Tibial artery (tissue), 4 donors: ENCODE results near the gene FNDC3A.
A peak's percentile ranks its signal among the peaks of the same experiment; 100 is the strongest.

Source experiments
- DNase-seq, 2 donors: peaks; one replicate each; pipeline ENCODE4 v3.0.0-alpha.2; 2019
- H3K27ac ChIP-seq, 2 donors: fragments of 200-600 bp; sonication (generic) in 1 of 2; 1 replicate in 1 of 2; 2 replicates in 1 of 2; pipeline ENCODE4 v1.5.1; 2018 to 2019; ENCODE audit warnings: mild to moderate bottlenecking in 1 of 2
- H3K27me3 ChIP-seq, 2 donors: fragments of 200-600 bp; sonication (generic) in 1 of 2; one replicate each; pipeline versions ENCODE4 v1.5.1 to v1.6.0; 2016 to 2019
- H3K36me3 ChIP-seq, 3 donors: fragments of 200-600 bp; sonication (generic) in 2 of 3; one replicate each; pipeline ENCODE4 v1.5.1; 2016 to 2019; ENCODE audit warnings: mild to moderate bottlenecking in 2 of 3
- H3K4me1 ChIP-seq, 4 donors: fragments of 200-600 bp; sonication (generic) in 2 of 4; 1 replicate in 3 of 4; 2 replicates in 1 of 4; pipeline ENCODE4 v1.5.1; 2016 to 2019
- H3K4me3 ChIP-seq, 2 donors: fragments of 200-600 bp; sonication (generic) in 1 of 2; 1 replicate in 1 of 2; 2 replicates in 1 of 2; pipeline ENCODE4 v1.5.1; 2018 to 2019; ENCODE audit warnings: mild to moderate bottlenecking in 2 of 2
- H3K9me3 ChIP-seq, 3 donors: fragments of 200-600 bp; sonication (generic) in 1 of 3; one replicate each; pipeline ENCODE4 v1.5.1; 2016 to 2019
- CTCF ChIP-seq, 2 experiments: fragments of 200-600 bp in 1 of 2; fragments of 450-650 bp in 1 of 2; IDR thresholded peaks; one replicate each; pipeline ENCODE4 v1.5.1; 2017 to 2019; ENCODE audit warnings: antibody characterized with exemption in 2 of 2, mild to moderate bottlenecking in 1 of 2, moderate library complexity in 1 of 2
- intact Hi-C: fragments of 100-400 bp; cut with DNase I; formaldehyde crosslinking; loops from one replicate; pipeline ENCODE4 v1.15.0; 2023; ENCODE audit warnings: low total_unique reads

FNDC3A gene

GRCh38 chr13:49234741-49235140 lies 259.0 kb downstream of the FNDC3A start:
- no peaks in the 10 kb centered on the region for H3K9me3 ChIP-seq
- no peak for TF ChIP-seq CTCF (IDR thresholded peaks at IDR 0.05)
- H3K27me3 ChIP-seq: no peaks in the 10 kb centered on the region
- no peak overlapping the region for H3K4me3 ChIP-seq
- intact Hi-C loops: no loop called here
- H3K27ac ChIP-seq: no peak overlapping the region
- H3K36me3 ChIP-seq: no peaks in the 10 kb centered on the region
- DNase-seq: no peak
- no peaks in the 10 kb centered on the region for H3K4me1 ChIP-seq

- intact Hi-C loops: no loop called here
- H3K36me3 ChIP-seq: no peaks in the 10 kb centered on the region
- H3K27me3 ChIP-seq: no peaks in the 10 kb centered on the region
- DNase-seq: no peak
- no peak overlapping the region for H3K4me3 ChIP-seq
- no peak overlapping the region for H3K27ac ChIP-seq
- no peaks in the 10 kb centered on the region for H3K9me3 ChIP-seq
- H3K4me1 ChIP-seq: no peaks in the 10 kb centered on the region
- no peak for TF ChIP-seq CTCF (IDR thresholded peaks at IDR 0.05)
Measured at GRCh38 chr13:49235856-49236431, 260.2 kb downstream of the FNDC3A start.

GRCh38 chr13:49238621-49239020 lies 262.9 kb downstream of the FNDC3A start:
- no peaks in the 10 kb centered on the region for H3K27me3 ChIP-seq
- H3K4me3 ChIP-seq: no peak overlapping the region
- TF ChIP-seq CTCF (IDR thresholded peaks at IDR 0.05): no peak
- no peaks in the 10 kb centered on the region for H3K9me3 ChIP-seq
- no peaks in the 10 kb centered on the region for H3K4me1 ChIP-seq
- no peaks in the 10 kb centered on the region for H3K36me3 ChIP-seq
- H3K27ac ChIP-seq: no peak overlapping the region
- no peak for DNase-seq
- intact Hi-C loops: no loop called here

GRCh38 chr13:49240017-49240416 lies 264.3 kb downstream of the FNDC3A start:
- Histone ChIP-seq H3K4me1 (no peaks in the 10 kb centered on the region), H3K36me3 (no peaks in the 10 kb centered on the region), H3K27ac (no peak overlapping the region), H3K27me3 (no peaks in the 10 kb centered on the region), H3K9me3 (no peaks in the 10 kb centered on the region), H3K4me3 (no peak overlapping the region)
- DNase-seq: no peak
- intact Hi-C loops: loop anchor here (10.0 kb wide), 1 partner anchor 265 kb away; the partner anchor contains the start of gene FNDC3A
- peak; percentile 15 to 28 for TF ChIP-seq CTCF (IDR thresholded peaks at IDR 0.05)

- no peaks in the 10 kb centered on the region for H3K4me1 ChIP-seq
- no peaks in the 10 kb centered on the region for H3K27me3 ChIP-seq
- no peaks in the 10 kb centered on the region for H3K9me3 ChIP-seq
- intact Hi-C loops: loop anchor here (10.0 kb wide), 1 partner anchor 266 kb away; the partner anchor contains the start of gene FNDC3A
- no peak for DNase-seq
- no peak overlapping the region for H3K4me3 ChIP-seq
- no peak for TF ChIP-seq CTCF (IDR thresholded peaks at IDR 0.05)
- no peak overlapping the region for H3K27ac ChIP-seq
- H3K36me3 ChIP-seq: no peaks in the 10 kb centered on the region
Measured at GRCh38 chr13:49241296-49241695, 265.6 kb downstream of the FNDC3A start.

- intact Hi-C loops: loop anchor here (10.0 kb wide), 1 partner anchor 270 kb away; the partner anchor contains the start of gene FNDC3A
- Histone ChIP-seq H3K4me3 (no peak overlapping the region), H3K9me3 (no peaks in the 10 kb centered on the region), H3K4me1 (peaks cover 0 to 17% (median 12%) of the 10 kb centered on the region in 4 donors), H3K27me3 (no peaks in the 10 kb centered on the region), H3K36me3 (no peaks in the 10 kb centered on the region), H3K27ac (no peak overlapping the region)
- no peak for DNase-seq
- TF ChIP-seq CTCF (IDR thresholded peaks at IDR 0.05): no peak
Measured at GRCh38 chr13:49245101-49245500, 269.4 kb downstream of the FNDC3A start.
